Measurements from ENCODE around the gene B3GALNT1.

- TF ChIP-seq, protein P1, sequence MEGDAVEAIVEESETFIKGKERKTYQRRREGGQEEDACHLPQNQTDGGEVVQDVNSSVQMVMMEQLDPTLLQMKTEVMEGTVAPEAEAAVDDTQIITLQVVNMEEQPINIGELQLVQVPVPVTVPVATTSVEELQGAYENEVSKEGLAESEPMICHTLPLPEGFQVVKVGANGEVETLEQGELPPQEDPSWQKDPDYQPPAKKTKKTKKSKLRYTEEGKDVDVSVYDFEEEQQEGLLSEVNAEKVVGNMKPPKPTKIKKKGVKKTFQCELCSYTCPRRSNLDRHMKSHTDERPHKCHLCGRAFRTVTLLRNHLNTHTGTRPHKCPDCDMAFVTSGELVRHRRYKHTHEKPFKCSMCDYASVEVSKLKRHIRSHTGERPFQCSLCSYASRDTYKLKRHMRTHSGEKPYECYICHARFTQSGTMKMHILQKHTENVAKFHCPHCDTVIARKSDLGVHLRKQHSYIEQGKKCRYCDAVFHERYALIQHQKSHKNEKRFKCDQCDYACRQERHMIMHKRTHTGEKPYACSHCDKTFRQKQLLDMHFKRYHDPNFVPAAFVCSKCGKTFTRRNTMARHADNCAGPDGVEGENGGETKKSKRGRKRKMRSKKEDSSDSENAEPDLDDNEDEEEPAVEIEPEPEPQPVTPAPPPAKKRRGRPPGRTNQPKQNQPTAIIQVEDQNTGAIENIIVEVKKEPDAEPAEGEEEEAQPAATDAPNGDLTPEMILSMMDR (IDR thresholded peaks at IDR 0.05): no peak
- TF ChIP-seq POLR2A (IDR thresholded peaks at IDR 0.05): no peak
Observed at GRCh38 chr3:161139686-161140085, 34.5 kb upstream of the B3GALNT1 start.
